Trophoblast cell (in vitro differentiated cells and primary cell): ENCODE measurements around the gene ZNF423.

Source experiments
- DNase-seq, 2 donors: peaks; one replicate each; pipeline ENCODE4 v3.0.0-alpha.2; 2016
- H2AFZ ChIP-seq: 2 replicates; pipeline ENCODE4 v1.6.1; 2013; ENCODE audit warnings: low read length, moderate library complexity, mild to moderate bottlenecking; ENCODE audit not compliant: insufficient read depth, poor library complexity
- H2AK5ac ChIP-seq: 2 replicates; pipeline ENCODE4 v1.6.1; 2013; ENCODE audit warnings: mild to moderate bottlenecking, low read length
- H2BK120ac ChIP-seq: 2 replicates; pipeline ENCODE4 v1.6.1; 2013; ENCODE audit warnings: low read length, mild to moderate bottlenecking, moderate library complexity; ENCODE audit not compliant: insufficient read depth, poor library complexity
- H2BK12ac ChIP-seq: 2 replicates; pipeline ENCODE4 v1.6.1; 2013; ENCODE audit warnings: mild to moderate bottlenecking, low read length, moderate library complexity
- H2BK5ac ChIP-seq: 2 replicates; pipeline ENCODE4 v1.6.1; 2013; ENCODE audit warnings: low read length, low read depth, moderate library complexity, mild to moderate bottlenecking; ENCODE audit not compliant: poor library complexity
- H3K14ac ChIP-seq: 2 replicates; pipeline ENCODE4 v1.6.1; 2013; ENCODE audit warnings: mild to moderate bottlenecking, low read length
- H3K18ac ChIP-seq: 2 replicates; pipeline ENCODE4 v1.6.1; 2013; ENCODE audit warnings: mild to moderate bottlenecking, low read length
- H3K23ac ChIP-seq: 2 replicates; pipeline ENCODE4 v1.6.1; 2013; ENCODE audit warnings: low read length
- H3K27ac ChIP-seq: 2 replicates; pipeline ENCODE4 v1.5.1; 2013; ENCODE audit warnings: low read depth, mild to moderate bottlenecking, inconsistent platforms, low read length, moderate library complexity
- H3K27me3 ChIP-seq: 2 replicates; pipeline ENCODE4 v1.6.1; 2013; ENCODE audit warnings: inconsistent platforms, mild to moderate bottlenecking, low read length, moderate library complexity; ENCODE audit not compliant: insufficient read depth
- H3K36me3 ChIP-seq, 2 experiments: 1 replicate in 1 of 2; 2 replicates in 1 of 2; pipeline ENCODE4 v1.6.1; 2013; ENCODE audit warnings: low read length in 2 of 2, mild to moderate bottlenecking in 2 of 2, moderate library complexity in 1 of 2; ENCODE audit not compliant: insufficient read depth in 2 of 2, control insufficient read depth in 1 of 2
- H3K4ac ChIP-seq: 2 replicates; pipeline ENCODE4 v1.6.1; 2013; ENCODE audit warnings: low read depth, mild to moderate bottlenecking, low read length, moderate library complexity
- H3K4me1 ChIP-seq, 2 experiments: 1 replicate in 1 of 2; 2 replicates in 1 of 2; pipeline ENCODE4 v1.6.1; 2013; ENCODE audit warnings: low read length in 2 of 2, mild to moderate bottlenecking in 2 of 2, moderate library complexity in 1 of 2; ENCODE audit not compliant: insufficient read depth in 2 of 2, control insufficient read depth in 1 of 2
- H3K4me2 ChIP-seq: 2 replicates; pipeline ENCODE4 v1.6.1; 2013; ENCODE audit warnings: inconsistent platforms, mild to moderate bottlenecking, low read length, moderate library complexity
- H3K4me3 ChIP-seq: 2 replicates; pipeline ENCODE4 v1.5.1; 2013; ENCODE audit warnings: mild to moderate bottlenecking, low read depth, low read length, inconsistent platforms
- H3K79me1 ChIP-seq: one replicate; pipeline ENCODE4 v1.6.1; 2013; ENCODE audit warnings: low read length
- H3K79me2 ChIP-seq: 2 replicates; pipeline ENCODE4 v1.6.1; 2013; ENCODE audit warnings: low read length, mild to moderate bottlenecking; ENCODE audit not compliant: control insufficient read depth, insufficient read depth, poor library complexity
- H3K9ac ChIP-seq: 2 replicates; pipeline ENCODE4 v1.6.1; 2013; ENCODE audit warnings: mild to moderate bottlenecking, low read length
- H3K9me3 ChIP-seq: 2 replicates; pipeline ENCODE4 v1.6.1; 2013; ENCODE audit warnings: low read depth, mild to moderate bottlenecking, control low read depth, inconsistent platforms, low read length; ENCODE audit not compliant: insufficient read depth
- H4K12ac ChIP-seq: 2 replicates; pipeline ENCODE4 v1.6.1; 2013; ENCODE audit warnings: low read depth, mild to moderate bottlenecking, low read length, moderate library complexity
- H4K8ac ChIP-seq: 2 replicates; pipeline ENCODE4 v1.6.1; 2013; ENCODE audit warnings: low read depth, mild to moderate bottlenecking, low read length, moderate library complexity
- H4K91ac ChIP-seq: one replicate; pipeline ENCODE4 v1.6.1; 2013; ENCODE audit warnings: low read depth, mild to moderate bottlenecking, low read length, moderate library complexity
- WGBS: extraction: QIAGEN DNeasy Blood & Tissue Kit; methylation state at CpG from one replicate; pipeline ENCODE4 v1.1.7; 2013; ENCODE audit warnings: missing lambda C conversion rate; ENCODE audit not compliant: insufficient read length, insufficient coverage; ENCODE audit errors: extremely low coverage; 5-methylcytosine and 5-hydroxymethylcytosine counted together

Gene ZNF423

DNA sequence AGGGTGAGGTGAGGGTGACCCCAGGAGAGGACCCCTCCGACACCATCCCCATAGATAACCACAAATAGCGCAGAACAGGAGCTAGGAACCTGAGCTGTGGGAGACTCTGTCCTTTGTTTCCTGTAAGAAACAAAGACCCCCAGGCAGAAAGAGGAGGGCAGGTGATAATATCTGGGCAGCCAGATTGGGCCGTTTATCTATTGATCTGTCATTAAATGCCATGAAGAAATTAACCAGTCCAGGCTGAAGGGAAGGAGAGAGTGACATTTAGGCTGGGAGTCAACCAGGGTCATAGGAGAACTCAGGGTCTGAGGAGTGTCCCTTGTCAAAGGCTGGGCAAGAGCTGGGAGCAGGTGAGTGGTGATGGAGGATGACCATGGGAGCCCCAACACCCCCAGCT is 324.5 kb downstream of the ZNF423 start:
- H3K79me2 ChIP-seq: no peaks in the 10 kb centered on the region
- no peaks in the 10 kb centered on the region for H3K79me1 ChIP-seq
- H3K23ac ChIP-seq: no peak overlapping the region
- DNase-seq: no peak
- H3K9me3 ChIP-seq: no peaks in the 10 kb centered on the region
- no peak overlapping the region for H3K4me3 ChIP-seq
- H2BK120ac ChIP-seq: no peak overlapping the region
- no peak overlapping the region for H3K4me2 ChIP-seq
- no peak overlapping the region for H3K9ac ChIP-seq
- H4K91ac ChIP-seq: no peak overlapping the region
- no peak overlapping the region for H2AFZ ChIP-seq
- no peak overlapping the region for H3K18ac ChIP-seq
- no peaks in the 10 kb centered on the region for H3K27me3 ChIP-seq
- H3K14ac ChIP-seq: no peak overlapping the region
- no peaks in the 10 kb centered on the region for H3K36me3 ChIP-seq
- no peak overlapping the region for H4K12ac ChIP-seq
- H4K8ac ChIP-seq: no peak overlapping the region
- H3K4ac ChIP-seq: no peak overlapping the region
- H2AK5ac ChIP-seq: no peak overlapping the region
- H3K27ac ChIP-seq: no peak overlapping the region
- H2BK5ac ChIP-seq: no peak overlapping the region
- no peak overlapping the region for H2BK12ac ChIP-seq
- WGBS: no CpG with 5 or more reads among the region's 3 CpGs
- peaks cover 9 to 10% of the 10 kb centered on the region in 2 experiments for H3K4me1 ChIP-seq

DNA sequence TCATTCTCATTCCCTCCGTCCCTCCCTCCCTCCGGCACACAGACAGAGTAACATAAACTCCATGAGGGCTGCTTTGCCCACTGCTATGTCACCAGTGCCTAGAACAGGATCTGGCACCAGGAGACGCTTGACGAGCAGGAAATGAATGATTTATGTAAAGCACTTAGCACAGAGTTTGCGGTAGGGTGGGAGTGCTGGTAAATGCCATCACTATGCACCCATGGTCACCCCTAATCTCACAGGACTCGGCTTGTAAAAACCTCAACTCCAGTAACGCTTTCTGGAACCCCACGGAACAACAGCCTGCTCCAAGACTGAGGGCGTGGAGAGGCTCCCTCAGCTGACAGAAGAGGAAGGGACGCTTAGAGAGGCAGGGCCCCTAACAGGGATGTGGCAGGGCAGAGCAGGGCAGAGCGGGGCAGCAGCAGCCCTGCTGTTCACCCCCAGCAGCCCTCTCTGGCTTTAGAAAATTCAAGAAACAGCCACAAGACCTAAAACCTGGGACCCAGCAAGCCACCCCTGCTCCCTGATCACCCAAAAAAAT is 325.4 kb downstream of the ZNF423 start:
- Histone ChIP-seq H4K8ac (no peak overlapping the region), H3K23ac (no peak overlapping the region), H3K4me2 (no peak overlapping the region), H4K91ac (no peak overlapping the region), H2AK5ac (no peak overlapping the region), H3K4me3 (no peak overlapping the region), H3K18ac (no peak overlapping the region), H2BK120ac (no peak overlapping the region), H3K9me3 (no peaks in the 10 kb centered on the region), H4K12ac (no peak overlapping the region), H2AFZ (no peak overlapping the region), H2BK5ac (no peak overlapping the region), H3K4me1 (peaks cover 9 to 10% of the 10 kb centered on the region in 2 experiments), H3K27me3 (no peaks in the 10 kb centered on the region), H3K4ac (no peak overlapping the region), H3K79me2 (no peaks in the 10 kb centered on the region), H3K27ac (no peak overlapping the region), H3K9ac (no peak overlapping the region), H2BK12ac (no peak overlapping the region), H3K36me3 (no peaks in the 10 kb centered on the region), H3K79me1 (no peaks in the 10 kb centered on the region), H3K14ac (no peak overlapping the region)
- no CpG with 5 or more reads among the region's 11 CpGs for WGBS
- DNase-seq: no peak

DNA sequence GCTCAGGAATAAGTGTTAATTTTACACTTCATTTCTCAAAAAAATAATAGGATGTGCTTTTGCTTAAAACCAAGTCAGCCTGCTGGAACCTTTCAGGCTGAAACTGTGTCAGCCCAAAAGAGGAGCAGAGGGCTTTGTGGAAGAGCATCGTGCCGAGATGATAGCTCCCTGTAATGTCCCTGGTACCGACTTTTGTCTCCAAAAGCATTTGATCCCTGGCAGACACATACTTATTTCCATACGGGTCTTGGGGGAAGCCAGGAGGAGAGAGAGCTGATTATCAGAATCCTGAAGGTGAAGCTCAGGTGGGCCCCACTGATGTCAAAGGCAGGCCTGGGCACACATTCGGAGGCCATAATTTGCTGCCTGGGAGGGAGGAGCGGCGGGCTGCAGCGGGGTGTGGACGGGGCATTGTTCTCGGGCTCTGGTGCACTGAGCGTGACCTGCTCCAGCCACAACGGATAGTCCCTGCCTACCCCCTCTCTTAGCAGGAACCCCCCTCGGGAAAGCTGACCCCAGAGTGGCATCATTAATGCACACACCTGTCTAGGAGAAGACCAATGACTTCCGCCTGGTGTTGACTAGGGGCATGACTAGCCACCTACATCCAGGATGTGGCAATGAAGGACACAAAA is 326.4 kb downstream of the ZNF423 start:
- no peak overlapping the region for H2AK5ac ChIP-seq
- H3K79me1 ChIP-seq: no peaks in the 10 kb centered on the region
- H3K9me3 ChIP-seq: no peaks in the 10 kb centered on the region
- H3K4me3 ChIP-seq: no peak overlapping the region
- no peak overlapping the region for H3K27ac ChIP-seq
- H3K36me3 ChIP-seq: no peaks in the 10 kb centered on the region
- no peak overlapping the region for H3K9ac ChIP-seq
- H3K27me3 ChIP-seq: no peaks in the 10 kb centered on the region
- H4K91ac ChIP-seq: no peak overlapping the region
- H2BK120ac ChIP-seq: no peak overlapping the region
- no peak overlapping the region for H2BK5ac ChIP-seq
- H3K23ac ChIP-seq: no peak overlapping the region
- no peak overlapping the region for H3K4ac ChIP-seq
- no peak overlapping the region for H3K18ac ChIP-seq
- H3K4me1 ChIP-seq: peaks cover 9 to 10% of the 10 kb centered on the region in 2 experiments
- H2BK12ac ChIP-seq: no peak overlapping the region
- H4K8ac ChIP-seq: no peak overlapping the region
- H3K14ac ChIP-seq: no peak overlapping the region
- no CpG with 5 or more reads among the region's 14 CpGs for WGBS
- DNase-seq: no peak
- no peak overlapping the region for H4K12ac ChIP-seq
- H2AFZ ChIP-seq: no peak overlapping the region
- no peaks in the 10 kb centered on the region for H3K79me2 ChIP-seq
- H3K4me2 ChIP-seq: no peak overlapping the region

DNA sequence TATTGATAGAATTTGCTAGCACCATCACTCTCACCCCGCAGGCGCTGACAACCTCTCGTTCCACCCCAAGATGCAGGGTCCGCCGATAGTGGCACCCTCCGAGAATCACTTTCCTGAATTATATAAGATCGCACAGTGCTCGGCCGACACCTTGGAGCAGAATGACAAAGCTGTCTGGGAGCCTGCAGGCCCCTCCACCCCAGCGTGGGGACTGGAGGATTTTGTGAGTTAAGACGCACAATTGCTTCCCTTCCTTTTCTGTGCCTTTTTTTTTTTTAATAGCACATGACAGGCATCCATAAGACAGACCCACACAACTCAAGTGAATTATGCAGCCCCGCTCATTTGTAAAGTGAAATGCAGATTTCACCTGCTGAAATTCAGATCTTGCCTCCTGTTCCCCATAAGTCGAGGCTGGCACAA is 327.0 kb downstream of the ZNF423 start:
- H2BK5ac ChIP-seq: no peak overlapping the region
- H4K91ac ChIP-seq: no peak overlapping the region
- DNase-seq: no peak
- H3K14ac ChIP-seq: no peak overlapping the region
- no peak overlapping the region for H2BK12ac ChIP-seq
- no peak overlapping the region for H3K18ac ChIP-seq
- H3K27ac ChIP-seq: no peak overlapping the region
- no peaks in the 10 kb centered on the region for H3K36me3 ChIP-seq
- no peak overlapping the region for H3K9ac ChIP-seq
- no peak overlapping the region for H3K4me3 ChIP-seq
- H3K23ac ChIP-seq: no peak overlapping the region
- no peak overlapping the region for H3K4ac ChIP-seq
- H3K27me3 ChIP-seq: no peaks in the 10 kb centered on the region
- WGBS: no CpG with 5 or more reads among the region's 13 CpGs
- no peak overlapping the region for H3K4me2 ChIP-seq
- no peak overlapping the region for H2BK120ac ChIP-seq
- H2AFZ ChIP-seq: no peak overlapping the region
- no peaks in the 10 kb centered on the region for H3K79me2 ChIP-seq
- no peak overlapping the region for H2AK5ac ChIP-seq
- H3K4me1 ChIP-seq: peaks cover 9 to 10% of the 10 kb centered on the region in 2 experiments
- no peaks in the 10 kb centered on the region for H3K9me3 ChIP-seq
- H3K79me1 ChIP-seq: no peaks in the 10 kb centered on the region
- H4K12ac ChIP-seq: no peak overlapping the region
- no peak overlapping the region for H4K8ac ChIP-seq
